ENCODE measurements around the gene FPR3.
A peak's percentile ranks its signal among the peaks of the same experiment; 100 is the strongest.

The FPR3 gene

GRCh38 chr19:51783372-51783771, 11.6 kb upstream of the FPR3 start:
- Histone ChIP-seq H3K4me3 (ENCODE audit: low read depth in 1 of 2, low read length in 1 of 2) (no peak overlapping the region), H3K27ac (no peak overlapping the region), H3K27me3 (peaks cover 36% of the 10 kb centered on the region), H3K4me1 (ENCODE audit: control insufficient read depth in 1 of 2, insufficient read depth in 1 of 2, low read depth in 1 of 2, low read length in 1 of 2) (peaks cover 31 to 51% of the 10 kb centered on the region in 2 experiments), H3K36me3 (no peaks in the 10 kb centered on the region), H3K9me3 (no peaks in the 10 kb centered on the region)
- TF ChIP-seq CTCF (IDR thresholded peaks at IDR 0.05) = peak; percentile 82

GRCh38 chr19:51784109-51784785, 10.7 kb upstream of the FPR3 start:
- Histone ChIP-seq H3K4me1 (ENCODE audit: control insufficient read depth in 1 of 2, insufficient read depth in 1 of 2, low read depth in 1 of 2, low read length in 1 of 2) (peaks cover 23 to 43% of the 10 kb centered on the region in 2 experiments), H3K4me3 (ENCODE audit: low read depth in 1 of 2, low read length in 1 of 2) (no peak overlapping the region), H3K27ac (no peak overlapping the region), H3K27me3 (peaks cover 39% of the 10 kb centered on the region), H3K9me3 (no peaks in the 10 kb centered on the region), H3K36me3 (no peaks in the 10 kb centered on the region)
- no peak for TF ChIP-seq CTCF (IDR thresholded peaks at IDR 0.05)

- Histone ChIP-seq H3K4me3 (ENCODE audit: low read depth in 1 of 2, low read length in 1 of 2) (no peak overlapping the region), H3K4me1 (ENCODE audit: control insufficient read depth in 1 of 2, insufficient read depth in 1 of 2, low read depth in 1 of 2, low read length in 1 of 2) (peaks cover 20 to 38% of the 10 kb centered on the region in 2 experiments), H3K27ac (no peak overlapping the region), H3K9me3 (no peaks in the 10 kb centered on the region), H3K36me3 (no peaks in the 10 kb centered on the region), H3K27me3 (peaks cover 39% of the 10 kb centered on the region)
- TF ChIP-seq CTCF (IDR thresholded peaks at IDR 0.05) = no peak
These were observed 9.9 kb upstream of the FPR3 start for GRCh38 chr19:51784922-51785690.

- Histone ChIP-seq H3K4me3 (ENCODE audit: low read depth in 1 of 2, low read length in 1 of 2) (no peak overlapping the region), H3K4me1 (ENCODE audit: control insufficient read depth in 1 of 2, insufficient read depth in 1 of 2, low read depth in 1 of 2, low read length in 1 of 2) (peaks cover 15 to 23% of the 10 kb centered on the region in 2 experiments), H3K27ac (no peak overlapping the region), H3K27me3 (peaks cover 39% of the 10 kb centered on the region), H3K9me3 (no peaks in the 10 kb centered on the region), H3K36me3 (no peaks in the 10 kb centered on the region)
- TF ChIP-seq CTCF (IDR thresholded peaks at IDR 0.05) = no peak
These were observed 8.1 kb upstream of the FPR3 start for GRCh38 chr19:51786646-51787494.

- Histone ChIP-seq H3K4me1 (ENCODE audit: control insufficient read depth in 1 of 2, insufficient read depth in 1 of 2, low read depth in 1 of 2, low read length in 1 of 2) (peaks cover 4 to 11% of the 10 kb centered on the region in 2 experiments), H3K27me3 (peaks cover 39% of the 10 kb centered on the region), H3K9me3 (no peaks in the 10 kb centered on the region), H3K36me3 (no peaks in the 10 kb centered on the region), H3K4me3 (ENCODE audit: low read depth in 1 of 2, low read length in 1 of 2) (no peak overlapping the region), H3K27ac (no peak overlapping the region)
- no peak for TF ChIP-seq CTCF (IDR thresholded peaks at IDR 0.05)
These were observed 6.9 kb upstream of the FPR3 start for GRCh38 chr19:51788029-51788428.

Data from neutrophil (primary cell).